ENCODE results near the gene MCUB. TPM values are rescaled to one million over a fixed set of nuclear protein-coding genes. Genes with fewer than 3 reads are reported as not detected.

Gene MCUB
- total and polyA plus RNA-seq, 2 of the 13 experiments (the other 11 are each of a cell fraction or from before 2014, with no cell fraction given): 0.95 to 2.2 TPM

DNA sequence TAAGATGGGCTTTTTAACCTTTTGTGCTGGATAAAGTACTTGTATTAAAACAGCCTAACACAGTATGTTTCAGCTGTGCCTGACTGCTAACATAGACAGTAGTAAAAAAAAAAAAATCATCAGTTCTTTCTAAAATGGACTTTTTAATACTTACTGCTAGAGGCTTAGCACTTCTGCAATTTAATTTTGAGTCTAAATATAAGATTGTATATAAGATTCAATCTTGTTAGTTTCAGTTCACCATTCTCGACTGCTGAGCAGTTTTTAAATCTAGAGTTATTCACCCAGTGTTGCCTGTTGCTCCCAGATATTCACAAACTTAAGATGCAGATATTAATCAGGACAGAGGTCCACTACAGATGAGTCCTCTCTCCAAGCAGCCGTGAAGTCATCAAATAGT is 163.1 kb downstream of the MCUB start (continued):
- TF ChIP-seq ZNF776 (CRISPR knock-in tag; IDR thresholded peaks at IDR 0.05) (no peak), XRCC5 (optimal IDR thresholded peaks at IDR 0.05; ENCODE audit: low read length) (no peak), ZNF33A (CRISPR knock-in tag; IDR thresholded peaks at IDR 0.05; ENCODE audit: borderline replicate concordance) (no peak), MBNL3 (CRISPR knock-in tag; conservative IDR thresholded peaks at IDR 0.05) (no peak), ZNF598 (CRISPR knock-in tag; IDR thresholded peaks at IDR 0.05; ENCODE audit: borderline replicate concordance) (no peak), ZNF558 (CRISPR knock-in tag; IDR thresholded peaks at IDR 0.05; ENCODE audit: borderline replicate concordance) (no peak)

DNA sequence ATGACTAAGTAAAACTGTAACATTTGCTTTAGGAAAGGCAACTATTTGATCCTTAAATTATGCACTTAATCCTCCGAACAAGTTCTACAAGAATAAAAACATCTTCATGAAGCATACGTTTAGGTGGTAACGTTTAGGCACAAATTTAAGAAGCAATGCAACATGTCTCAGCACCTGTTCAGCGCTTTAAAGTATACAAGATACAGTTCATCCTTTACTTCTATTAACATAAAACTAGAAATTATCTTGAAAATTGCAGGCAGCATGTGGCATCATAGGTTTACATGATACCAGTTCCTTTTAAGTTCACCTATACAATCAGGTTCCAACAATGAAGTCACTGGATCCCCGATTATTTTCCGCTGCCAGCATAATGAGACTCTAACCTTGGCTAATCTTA is 168.3 kb downstream of the MCUB start:
- H3K9ac ChIP-seq (ENCODE audit: insufficient read depth, low read depth, low read length): peak overlapping the region; percentile 75
- intact Hi-C loops (cut with micrococcal nuclease; ENCODE audit: unreplicated experiment) (loop anchor here (2.0 to 10.0 kb wide), 4 partner anchors 76 to 294 kb away; partner anchors contain the start of genes GAR1, MCUB and SEC24B), in situ Hi-C loops (cut with HindIII; ENCODE audit: extremely low pct_ligation_motif_present, low pct_unique_long_range_greater_than_20kb) (no loop called here)
- DNase-seq (ENCODE audit: low spot score) (no peak), FAIRE-seq (no peak), ATAC-seq (no peak)
- H3K27ac ChIP-seq (ENCODE audit: extremely low read length, insufficient read depth, low read length): peak overlapping the region; percentile 81
- H3K27me3 ChIP-seq (ENCODE audit: control insufficient read depth in 1 of 2, insufficient read depth in 2 of 2, low read length in 2 of 2): no peaks in the 10 kb centered on the region; a peak in 2 of 5 replicates
- H3K79me2 ChIP-seq (ENCODE audit: insufficient read depth, low read length): peaks cover 35% of the 10 kb centered on the region
- H2AFZ ChIP-seq (ENCODE audit: low read length): no peak overlapping the region
- peak overlapping the region; percentile 79 to 91 (median 88); a peak in 5 of 6 replicates for H3K4me3 ChIP-seq (replicated peaks in 1 of 3; ENCODE audit: insufficient read depth in 1 of 3, low read depth in 2 of 3, low read length in 3 of 3)
- TF ChIP-seq JARID2 (CRISPR knock-in tag; IDR thresholded peaks at IDR 0.05; ENCODE audit: insufficient replicate concordance) (no peak), ZNF644 (CRISPR knock-in tag; IDR thresholded peaks at IDR 0.05; ENCODE audit: low read depth) (no peak), ZFP36 (IDR thresholded peaks at IDR 0.05; ENCODE audit: borderline replicate concordance, low read depth, low read length, partially characterized antibody) (no peak), ZC3H13 (CRISPR knock-in tag; IDR thresholded peaks at IDR 0.05) (no peak), MAX (IDR thresholded peaks at IDR 0.05) (peak; percentile 8; the same call in 1 of the 2 replicates), ZFP1 (CRISPR knock-in tag; IDR thresholded peaks at IDR 0.05) (no peak), ZNF562 (CRISPR knock-in tag; IDR thresholded peaks at IDR 0.05; ENCODE audit: borderline replicate concordance) (no peak), SSRP1 (CRISPR knock-in tag; IDR thresholded peaks at IDR 0.05) (no peak), ZNF724P (CRISPR knock-in tag; IDR thresholded peaks at IDR 0.05; ENCODE audit: borderline replicate concordance) (no peak), TBL1XR1 (IDR thresholded peaks at IDR 0.05; ENCODE audit: borderline replicate concordance, low read length, partially characterized antibody) (no peak), RFX5 (IDR thresholded peaks at IDR 0.05; ENCODE audit: low read depth, low read length) (no peak), ZNF263 (CRISPR knock-in tag; IDR thresholded peaks at IDR 0.05) (no peak), ARID2 (CRISPR knock-in tag; IDR thresholded peaks at IDR 0.05; ENCODE audit: borderline replicate concordance) (no peak)
- TF ChIP-seq, protein P1, sequence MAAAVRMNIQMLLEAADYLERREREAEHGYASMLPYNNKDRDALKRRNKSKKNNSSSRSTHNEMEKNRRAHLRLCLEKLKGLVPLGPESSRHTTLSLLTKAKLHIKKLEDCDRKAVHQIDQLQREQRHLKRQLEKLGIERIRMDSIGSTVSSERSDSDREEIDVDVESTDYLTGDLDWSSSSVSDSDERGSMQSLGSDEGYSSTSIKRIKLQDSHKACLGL (CRISPR knock-in tag; IDR thresholded peaks at IDR 0.05): no peak
- TF ChIP-seq, protein P2, sequence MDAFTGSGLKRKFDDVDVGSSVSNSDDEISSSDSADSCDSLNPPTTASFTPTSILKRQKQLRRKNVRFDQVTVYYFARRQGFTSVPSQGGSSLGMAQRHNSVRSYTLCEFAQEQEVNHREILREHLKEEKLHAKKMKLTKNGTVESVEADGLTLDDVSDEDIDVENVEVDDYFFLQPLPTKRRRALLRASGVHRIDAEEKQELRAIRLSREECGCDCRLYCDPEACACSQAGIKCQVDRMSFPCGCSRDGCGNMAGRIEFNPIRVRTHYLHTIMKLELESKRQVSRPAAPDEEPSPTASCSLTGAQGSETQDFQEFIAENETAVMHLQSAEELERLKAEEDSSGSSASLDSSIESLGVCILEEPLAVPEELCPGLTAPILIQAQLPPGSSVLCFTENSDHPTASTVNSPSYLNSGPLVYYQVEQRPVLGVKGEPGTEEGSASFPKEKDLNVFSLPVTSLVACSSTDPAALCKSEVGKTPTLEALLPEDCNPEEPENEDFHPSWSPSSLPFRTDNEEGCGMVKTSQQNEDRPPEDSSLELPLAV (CRISPR knock-in tag; conservative IDR thresholded peaks at IDR 0.05; ENCODE audit: low read depth): no peak
- TF ChIP-seq, protein P3, sequence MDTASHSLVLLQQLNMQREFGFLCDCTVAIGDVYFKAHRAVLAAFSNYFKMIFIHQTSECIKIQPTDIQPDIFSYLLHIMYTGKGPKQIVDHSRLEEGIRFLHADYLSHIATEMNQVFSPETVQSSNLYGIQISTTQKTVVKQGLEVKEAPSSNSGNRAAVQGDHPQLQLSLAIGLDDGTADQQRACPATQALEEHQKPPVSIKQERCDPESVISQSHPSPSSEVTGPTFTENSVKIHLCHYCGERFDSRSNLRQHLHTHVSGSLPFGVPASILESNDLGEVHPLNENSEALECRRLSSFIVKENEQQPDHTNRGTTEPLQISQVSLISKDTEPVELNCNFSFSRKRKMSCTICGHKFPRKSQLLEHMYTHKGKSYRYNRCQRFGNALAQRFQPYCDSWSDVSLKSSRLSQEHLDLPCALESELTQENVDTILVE (CRISPR knock-in tag; IDR thresholded peaks at IDR 0.05): 0 out of 2 replicates have a peak, but pooled peaks have one; percentile 26
- POLR2A ChIA-PET: interaction anchor here (1.0 kb wide), 1 partner anchor 87 kb away, joined by 3 read pairs; the partner anchor contains the start of gene GAR1
- CTCF ChIA-PET (ENCODE audit: low intra/inter-chr PET ratio, low total read pairs): no interaction called here
- no peaks in the 10 kb centered on the region; a peak in 1 of 5 replicates for H3K36me3 ChIP-seq (replicated peaks in 1 of 2; ENCODE audit: control insufficient read depth in 1 of 2, insufficient read depth in 2 of 2, low read length in 2 of 2)
- no TSS peak for BruUV-seq (replicated peaks)
- H3K4me1 ChIP-seq (ENCODE audit: insufficient read depth, low read length): peaks cover 25% of the 10 kb centered on the region
- H4K20me1 ChIP-seq (ENCODE audit: insufficient read depth, low read length): no peaks in the 10 kb centered on the region
- no peaks in the 10 kb centered on the region for H3K9me3 ChIP-seq (ENCODE audit: low read length)
- peak overlapping the region; percentile 92 for H3K4me2 ChIP-seq (ENCODE audit: low read depth, low read length)
- 2% methylated on average over 6 of the region's 6 CpGs for WGBS (ENCODE audit: low lambda C conversion rate)
